Renal cortical epithelial cell (primary cell): ENCODE measurements around the gene CDK9. TPM values are rescaled to one million over a fixed set of nuclear protein-coding genes. Genes with fewer than 3 reads are reported as not detected.
A peak's percentile ranks its signal among the peaks of the same experiment; 100 is the strongest.
"Not testable (repeated sequence)": the region's sequence is repeated elsewhere in the genome, so short reads cannot be mapped to it uniquely, and the experiment has no call there.

Experiments
- DNase-seq: peaks from one replicate; pipeline ENCODE4 v3.0.0-alpha.2; 2011; ENCODE audit warnings: low read depth
- total RNA-seq: library from RNA; depleted of rRNA; stranded (reverse); fragments of >200 nt; gene quantifications from 2 replicates; pipeline ENCODE4 v1.2.3, GENCODE V29; 2014

The CDK9 gene
- total RNA-seq = 43.6 and 69.1 TPM in 2 replicates

GRCh38 chr9:127785933-127786772, at the start of gene CDK9:
Gene CDK9 (plus strand): TSS chr9:127786034. CDS start chr9:127786149, 115 bp downstream.
- DNase-seq = peak; percentile 49

DNA sequence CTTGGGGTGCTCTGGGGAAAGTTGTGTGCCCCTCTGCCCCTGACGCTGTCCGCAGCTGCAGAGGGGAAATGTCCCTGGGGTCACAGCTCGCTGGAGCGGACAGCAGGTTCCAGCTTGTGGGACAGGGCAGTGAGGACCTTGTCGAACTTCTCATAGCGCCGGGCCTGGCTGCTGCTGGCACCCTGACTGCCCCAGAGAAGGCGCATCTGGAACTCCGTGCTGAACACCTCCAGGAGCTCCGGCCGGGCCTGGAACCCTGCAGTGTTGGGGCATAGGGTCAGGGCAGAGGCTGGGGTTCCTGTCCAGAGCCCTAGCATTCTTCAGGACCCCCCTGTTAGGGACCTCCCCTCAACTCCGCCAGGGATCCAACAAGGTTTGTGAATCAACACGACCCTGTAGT, 47.2 kb upstream of the CDK9 start:
- no peak for DNase-seq

GRCh38 chr9:127739614-127740330, 46.1 kb upstream of the CDK9 start:
- no peak for DNase-seq

- DNase-seq = peak; percentile 48
Measured at GRCh38 chr9:127741831-127742434, 43.9 kb upstream of the CDK9 start.

DNA sequence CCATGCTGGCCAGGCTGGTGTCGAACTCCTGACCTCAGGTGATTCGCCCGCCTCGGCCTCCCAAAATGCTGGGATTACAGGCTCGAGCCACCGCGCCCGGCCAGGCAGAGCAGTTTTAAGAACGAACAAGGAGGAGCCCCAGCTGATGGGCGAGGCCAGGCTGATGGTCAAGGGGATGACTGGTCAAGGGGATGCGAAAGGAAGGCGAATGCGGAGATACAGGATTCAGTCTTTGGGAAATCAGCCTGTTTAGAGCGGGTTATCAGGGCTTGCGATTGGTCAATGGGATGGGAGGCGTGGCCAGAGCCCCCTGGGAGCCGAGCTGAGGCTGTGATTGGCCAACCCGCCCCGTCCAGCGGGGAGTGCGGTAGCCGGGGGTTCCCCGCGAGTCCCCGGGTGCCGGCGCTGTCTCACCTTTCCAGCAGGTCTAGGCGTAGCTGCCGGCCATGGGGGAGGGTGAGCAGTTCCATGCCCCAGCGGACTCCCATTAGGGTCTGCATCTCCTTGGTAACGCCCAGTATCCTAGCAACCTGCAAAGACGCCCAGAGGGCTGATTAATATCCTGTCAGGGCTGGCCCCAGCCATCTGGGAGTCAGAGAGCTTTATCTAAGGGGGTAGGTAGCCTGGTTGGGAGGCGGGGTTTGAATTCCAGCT, 43.3 kb upstream of the CDK9 start:
- peak; percentile 23 for DNase-seq

- no peak for DNase-seq
Measured at GRCh38 chr9:127744398-127745110, 41.3 kb upstream of the CDK9 start.

- no peak for DNase-seq
Measured at GRCh38 chr9:127746959-127747569, 38.8 kb upstream of the CDK9 start.

- no peak for DNase-seq
Measured at GRCh38 chr9:127749090-127749787, 36.6 kb upstream of the CDK9 start.

GRCh38 chr9:127751269-127752054, 34.4 kb upstream of the CDK9 start:
- no peak for DNase-seq

DNA sequence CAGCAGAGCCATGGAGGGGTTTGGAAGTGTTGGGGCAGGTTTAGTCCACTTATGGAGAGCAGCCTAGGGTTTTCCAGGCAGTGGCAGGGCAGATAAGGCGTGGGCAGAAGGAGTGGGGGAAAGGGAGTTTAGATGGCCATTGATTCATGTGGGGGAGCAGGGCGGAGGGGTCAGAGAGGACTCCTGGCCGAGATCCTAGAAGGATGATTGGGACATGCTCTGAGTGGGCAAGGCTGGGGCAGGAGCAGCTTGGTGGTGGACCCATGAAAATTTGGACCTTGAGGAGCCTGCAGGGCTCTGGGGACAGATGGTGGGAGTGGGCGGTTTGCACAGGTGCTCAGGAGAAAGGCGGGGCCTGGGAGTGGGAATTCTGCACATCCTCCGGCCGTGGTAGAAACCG, 32.7 kb upstream of the CDK9 start:
- no peak for DNase-seq

GRCh38 chr9:127753622-127754021, 32.2 kb upstream of the CDK9 start:
- DNase-seq = no peak

DNA sequence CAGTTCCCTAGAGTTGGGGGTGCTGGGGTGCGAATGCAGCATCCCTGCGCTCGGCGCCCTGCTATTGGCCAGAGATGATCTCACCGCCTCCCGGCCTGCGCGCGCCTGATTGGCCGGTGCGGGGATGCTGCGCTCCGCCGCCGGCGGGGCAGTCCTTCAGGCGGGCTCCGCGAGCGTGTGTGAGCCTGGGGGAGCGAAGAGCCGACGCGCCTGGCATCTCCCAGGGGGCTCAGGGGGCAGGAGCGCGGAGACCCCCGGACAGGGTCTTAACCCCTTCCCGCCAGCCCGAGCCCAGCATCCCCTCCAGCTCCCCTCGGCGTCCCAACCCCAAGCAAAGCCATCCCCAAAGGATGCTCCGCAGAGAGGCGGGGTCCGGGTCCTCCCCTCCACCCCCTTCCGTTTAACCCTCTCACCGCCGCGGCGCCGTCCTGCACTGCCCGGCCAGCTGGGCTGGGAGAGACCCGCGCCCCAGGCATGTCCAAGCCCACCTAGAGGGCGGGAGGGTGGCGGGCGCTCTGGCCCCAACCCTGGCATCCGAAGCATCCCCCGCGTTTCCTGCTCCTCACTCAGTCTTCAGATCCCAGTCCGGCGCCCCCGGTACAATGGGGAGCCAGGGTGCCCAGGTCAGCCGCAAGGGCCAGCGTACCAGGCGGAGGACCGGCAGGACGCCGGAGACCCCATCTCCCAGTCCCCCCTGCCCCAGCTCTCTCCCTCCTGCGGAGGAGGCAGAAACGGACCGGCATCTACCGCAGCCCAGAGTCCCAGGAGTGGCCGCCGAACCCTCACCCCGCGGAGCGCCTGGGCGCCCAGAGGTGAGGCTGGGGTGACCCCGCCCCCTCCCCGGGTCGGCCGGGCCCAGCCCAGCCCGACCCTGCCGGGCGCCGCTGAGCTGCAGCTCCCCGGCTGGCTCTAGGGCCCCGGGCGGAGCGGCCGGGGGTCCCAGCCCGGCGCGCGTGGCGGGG, 31.5 kb upstream of the CDK9 start:
- DNase-seq = no peak

DNA sequence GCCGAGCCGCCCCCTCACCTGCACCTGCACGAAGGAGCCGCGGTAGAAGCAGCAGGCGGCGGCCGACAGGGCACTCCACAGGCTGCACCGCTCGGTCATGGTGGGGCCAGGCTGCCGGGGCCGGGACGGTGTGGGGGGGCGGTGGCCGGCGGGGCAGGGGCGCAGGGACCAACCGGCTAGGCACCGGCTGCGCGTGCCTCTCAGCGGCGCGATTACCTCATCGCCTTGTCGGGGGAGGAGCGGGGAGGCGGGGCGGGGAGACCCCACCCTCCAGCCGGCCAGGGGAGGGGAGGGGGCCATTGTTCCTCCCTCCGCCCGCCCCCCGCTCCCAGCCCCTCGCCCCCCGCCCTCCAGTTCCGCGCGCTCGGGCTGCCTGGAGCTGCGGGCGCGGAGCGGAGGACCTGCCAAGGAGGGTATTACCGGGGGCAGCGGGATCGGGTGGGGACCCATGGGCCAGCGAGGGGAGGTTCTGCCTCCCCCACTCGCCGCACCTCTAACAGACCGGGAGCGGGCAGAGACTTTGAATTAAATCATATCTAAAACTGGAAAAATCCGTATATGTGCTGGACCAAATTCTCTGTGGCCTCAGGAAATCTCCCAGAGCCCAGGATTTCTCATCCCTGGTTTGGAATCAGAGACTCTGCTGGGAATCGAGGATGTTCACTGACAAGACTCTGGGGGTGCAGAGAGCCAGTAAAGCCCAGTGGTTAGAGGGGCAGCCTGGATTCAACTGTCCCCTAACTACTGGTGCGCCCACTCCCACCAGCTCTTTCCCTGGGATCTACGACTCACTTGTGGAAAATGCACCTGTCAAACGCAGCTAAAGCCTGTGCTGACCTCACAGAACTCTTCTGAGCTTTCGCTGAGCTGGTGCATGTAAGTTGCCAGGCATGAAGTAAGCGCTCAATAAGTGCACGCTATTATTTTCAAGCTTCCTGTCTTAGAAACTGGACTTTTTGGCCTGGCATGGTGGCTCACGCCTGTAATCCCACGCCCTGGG, 30.5 kb upstream of the CDK9 start:
- no peak for DNase-seq

DNA sequence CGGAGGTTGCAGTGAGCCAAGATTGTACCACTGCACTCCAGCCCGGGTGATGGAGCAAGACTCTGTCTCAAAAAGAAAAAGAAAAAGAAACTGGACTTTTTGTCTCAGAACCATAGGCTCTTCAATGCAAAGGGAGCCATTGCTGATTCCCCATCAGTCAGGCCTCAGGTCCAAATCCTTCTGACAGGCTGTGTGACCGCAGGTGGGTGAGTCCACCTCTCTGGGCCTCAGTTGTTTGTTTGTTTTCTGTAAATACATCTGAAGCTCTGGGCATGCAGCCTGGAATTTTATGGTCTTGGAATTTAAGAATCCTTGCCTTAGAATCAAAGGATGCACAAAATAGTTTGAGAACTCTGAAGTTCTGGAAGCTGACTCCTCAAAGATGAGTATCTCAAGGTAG, 29.6 kb upstream of the CDK9 start:
- DNase-seq = no peak

DNA sequence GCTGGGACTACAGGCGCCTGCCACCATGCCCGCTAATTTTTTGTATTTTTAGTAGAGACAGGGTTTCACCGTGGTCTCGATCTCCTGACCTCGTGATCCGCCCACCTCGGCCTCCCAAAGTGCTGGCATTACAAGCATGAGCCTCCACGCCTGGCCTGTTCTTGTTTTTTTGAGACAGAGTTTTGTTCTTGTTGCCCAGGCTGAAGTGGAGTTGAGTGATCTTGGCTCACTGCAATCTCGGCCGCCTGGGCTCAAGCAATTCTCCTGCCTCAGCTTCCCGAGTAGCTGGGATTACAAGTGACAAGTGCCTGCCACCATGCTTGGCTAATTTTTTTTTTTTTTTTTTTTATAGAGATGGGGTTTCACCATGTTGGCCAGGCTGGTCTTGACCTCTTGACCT, 29.1 kb upstream of the CDK9 start:
- not testable (repeated sequence) for DNase-seq

DNA sequence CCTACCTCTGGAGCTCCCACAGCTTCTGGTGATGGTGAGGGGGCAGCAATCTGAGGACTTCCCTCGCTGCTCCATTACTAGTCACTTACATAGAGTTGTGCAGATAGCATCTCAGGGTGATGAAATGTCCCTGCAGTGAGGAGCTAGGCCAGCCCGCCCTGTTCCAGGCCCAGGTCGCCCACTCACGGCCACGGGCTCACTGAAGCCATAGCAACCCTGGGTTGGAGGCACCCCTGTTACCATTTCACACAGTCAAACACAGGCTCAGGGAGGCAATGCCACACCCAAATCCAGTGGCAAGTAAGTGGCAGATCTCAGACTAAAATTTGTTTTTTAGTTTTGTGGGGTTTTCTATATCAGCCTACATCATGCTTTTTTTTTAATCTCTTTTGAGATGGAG, 27.0 kb upstream of the CDK9 start:
- no peak for DNase-seq

DNA sequence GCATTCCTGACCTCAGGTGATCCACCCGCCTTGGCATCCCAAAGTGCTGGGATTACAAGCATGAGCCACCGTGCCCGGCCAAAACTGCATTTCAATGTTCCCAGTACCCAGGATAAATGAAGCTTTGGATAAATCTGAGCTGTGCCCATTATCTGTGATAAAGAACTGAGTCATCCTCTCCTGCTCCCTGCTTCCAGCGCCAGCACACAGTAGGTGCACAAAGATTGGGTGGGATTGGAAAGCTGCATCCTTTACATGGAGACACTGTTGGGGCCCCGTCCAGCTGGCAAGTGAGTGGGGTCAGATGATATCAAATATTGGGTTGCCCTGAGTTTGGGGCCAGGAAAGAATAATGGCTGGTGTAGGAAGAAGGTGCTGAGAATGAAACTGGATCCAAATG, 24.8 kb upstream of the CDK9 start:
- no peak for DNase-seq
